Islet precursor cell (in vitro differentiated cells): ENCODE measurements around the gene NFIA.

Source experiments
- DNase-seq: peaks from one replicate; pipeline ENCODE4 v3.0.0-alpha.2; 2018

NFIA gene

DNA sequence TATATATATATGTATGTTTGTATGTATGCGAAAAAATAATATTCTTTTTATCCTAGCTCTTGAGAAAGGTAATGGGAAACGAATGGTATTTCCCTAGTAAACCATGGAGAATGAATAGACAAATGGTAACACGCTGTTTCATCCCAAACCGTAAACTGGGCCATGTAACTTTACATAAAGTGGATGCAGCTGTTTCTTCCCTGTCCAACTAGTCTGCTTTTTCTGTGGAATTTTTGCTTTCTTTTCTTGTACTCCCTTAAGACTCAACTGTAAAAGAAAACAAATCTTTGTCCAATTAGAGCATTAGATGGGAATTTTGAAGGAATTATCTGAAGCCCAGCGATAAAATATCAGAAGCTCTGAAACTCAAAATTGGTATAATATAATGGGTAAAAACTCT lies 198.1 kb downstream of the NFIA start:
- no peak for DNase-seq

DNA sequence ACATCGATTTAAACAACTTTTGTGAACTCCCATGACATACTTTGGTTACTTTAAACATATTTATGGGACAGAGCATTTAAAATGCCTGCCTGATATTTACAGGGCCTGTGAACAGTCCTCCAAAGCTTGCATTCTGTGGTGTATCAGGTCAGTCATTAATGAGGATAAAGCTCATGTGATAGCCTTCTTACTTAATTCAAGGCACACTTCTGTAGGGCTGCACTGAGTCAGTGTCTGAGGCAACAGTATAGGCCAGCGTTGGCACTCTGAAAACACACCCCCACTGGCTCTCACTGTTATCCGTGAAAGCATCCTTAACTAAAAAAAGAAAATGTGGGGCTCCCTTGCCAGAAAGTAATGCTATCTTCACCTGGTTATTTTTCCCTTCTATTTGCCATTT lies 200.0 kb downstream of the NFIA start:
- DNase-seq = no peak

GRCh38 chr1:61284248-61284854 lies 202.0 kb downstream of the NFIA start:
- no peak for DNase-seq

DNA sequence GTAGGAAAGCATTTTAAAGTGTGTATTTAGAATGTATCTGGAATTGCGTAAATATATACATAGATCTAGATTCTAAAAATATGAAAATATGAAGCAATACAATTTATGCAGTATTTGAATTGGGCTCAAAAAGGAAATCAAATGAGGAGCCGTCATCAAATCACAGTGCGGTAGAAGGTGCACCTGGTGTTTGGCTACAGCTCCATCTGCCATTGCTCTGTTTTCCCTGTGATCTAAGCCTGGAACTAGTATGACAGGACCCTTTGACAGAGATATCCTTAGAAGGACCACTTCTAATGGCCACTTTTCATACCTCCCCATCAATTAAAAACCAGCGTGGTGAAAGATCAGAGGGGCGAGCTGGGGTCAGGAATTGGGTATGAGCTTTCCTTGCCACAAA lies 202.6 kb downstream of the NFIA start:
- no peak for DNase-seq

DNA sequence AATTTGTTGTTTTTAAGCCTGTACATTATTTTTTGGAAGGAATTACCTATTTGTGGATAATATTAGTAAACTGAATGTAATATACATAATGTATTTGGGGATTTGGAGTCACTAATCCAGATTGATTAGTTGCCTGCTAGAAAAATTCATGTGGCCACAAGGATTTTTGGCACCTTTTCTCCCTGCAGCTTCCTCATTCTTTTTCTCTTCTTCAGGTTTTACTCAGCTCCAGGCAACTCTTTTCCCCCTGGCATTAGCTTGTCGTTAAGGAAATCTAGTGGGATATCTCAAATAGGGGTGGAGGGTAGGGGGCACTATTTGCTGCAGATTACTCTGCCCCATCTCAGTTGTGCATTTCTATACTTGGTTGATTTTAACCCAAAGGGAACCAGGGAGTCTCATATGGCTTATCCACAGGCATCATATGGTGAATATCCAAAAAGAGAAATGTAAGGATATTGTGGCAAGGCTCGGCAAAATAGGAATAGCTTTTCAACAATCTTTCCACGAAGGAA lies 203.1 kb downstream of the NFIA start:
- DNase-seq = no peak

GRCh38 chr1:61287014-61287413 lies 204.7 kb downstream of the NFIA start:
- DNase-seq = no peak

DNA sequence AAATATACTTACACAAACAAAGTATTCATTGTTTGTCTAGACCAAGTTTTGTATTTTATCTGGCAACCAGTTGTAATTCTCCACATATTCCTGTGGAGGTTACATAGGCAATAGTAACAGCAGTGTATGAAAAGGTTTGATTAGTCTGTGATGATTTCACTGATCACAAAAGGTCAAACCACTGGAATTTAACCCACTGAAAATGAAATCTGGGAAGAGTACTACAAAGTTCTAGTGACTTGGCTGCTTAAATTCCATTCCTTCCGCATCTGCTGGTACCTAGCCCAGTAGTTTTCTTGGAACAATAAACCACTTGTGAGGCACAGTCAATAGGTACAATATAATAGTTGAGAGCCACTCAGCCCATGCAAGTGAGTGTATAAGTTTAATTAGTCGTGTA lies 205.4 kb downstream of the NFIA start:
- DNase-seq = no peak

DNA sequence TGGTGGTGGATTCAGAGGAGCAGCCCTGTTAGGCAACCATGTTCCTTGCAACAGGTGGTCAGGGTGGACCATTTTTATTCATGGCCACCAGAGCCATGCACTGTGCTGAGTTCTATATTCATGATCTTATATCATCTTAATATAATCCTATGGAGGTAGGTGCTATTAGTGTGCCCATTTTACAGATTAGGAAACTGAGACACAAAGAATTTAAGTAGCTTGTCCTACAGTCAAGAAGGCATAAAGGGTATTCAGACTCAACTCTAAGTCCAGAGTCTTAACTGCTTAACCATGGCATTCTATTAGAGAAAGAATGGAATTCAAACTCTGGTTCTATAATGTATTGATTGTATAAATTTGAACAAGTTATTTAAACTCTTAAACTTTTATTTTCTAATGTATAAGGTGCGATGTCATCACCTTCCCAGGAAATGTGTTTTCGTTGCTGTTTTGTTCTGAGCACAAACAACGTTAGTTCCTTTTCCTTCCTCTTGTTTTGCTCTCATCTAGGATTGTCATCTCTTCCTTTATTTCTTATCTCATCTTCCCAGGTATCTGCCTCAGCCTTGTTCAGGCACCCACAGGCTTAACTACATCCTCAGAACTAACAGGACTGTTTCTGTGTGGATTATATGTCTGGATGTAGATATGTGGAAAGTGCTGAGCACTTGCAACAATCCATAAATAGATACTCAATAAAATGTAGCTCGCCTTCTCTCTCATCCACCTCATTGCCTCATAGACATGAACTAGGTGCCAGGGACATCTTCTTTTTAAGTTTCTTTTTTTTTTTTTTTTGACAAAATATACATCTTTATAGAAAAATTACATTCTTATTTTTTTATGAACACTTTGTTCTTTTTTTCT lies 207.1 kb downstream of the NFIA start:
- no peak for DNase-seq

DNA sequence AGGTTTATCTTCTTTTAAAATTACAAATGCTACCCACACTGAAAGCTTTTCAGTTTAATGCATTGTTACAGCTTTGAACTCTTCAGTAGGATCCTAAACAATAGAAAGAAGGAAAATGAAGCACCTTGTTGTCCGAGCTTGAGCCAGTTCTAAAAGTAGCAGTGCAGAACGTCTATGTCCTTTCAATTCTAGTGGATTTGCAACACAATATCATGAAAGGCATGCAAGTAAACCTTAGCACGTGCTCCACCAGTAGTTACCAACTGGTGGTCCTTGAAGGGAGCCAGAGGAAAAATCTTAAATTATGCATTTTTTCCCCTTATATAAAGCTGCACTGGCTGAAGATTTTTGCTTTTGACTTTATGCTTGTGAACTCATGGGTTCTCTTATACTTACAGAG lies 208.2 kb downstream of the NFIA start:
- DNase-seq = no peak

GRCh38 chr1:61293197-61293596 lies 210.8 kb downstream of the NFIA start:
- no peak for DNase-seq

DNA sequence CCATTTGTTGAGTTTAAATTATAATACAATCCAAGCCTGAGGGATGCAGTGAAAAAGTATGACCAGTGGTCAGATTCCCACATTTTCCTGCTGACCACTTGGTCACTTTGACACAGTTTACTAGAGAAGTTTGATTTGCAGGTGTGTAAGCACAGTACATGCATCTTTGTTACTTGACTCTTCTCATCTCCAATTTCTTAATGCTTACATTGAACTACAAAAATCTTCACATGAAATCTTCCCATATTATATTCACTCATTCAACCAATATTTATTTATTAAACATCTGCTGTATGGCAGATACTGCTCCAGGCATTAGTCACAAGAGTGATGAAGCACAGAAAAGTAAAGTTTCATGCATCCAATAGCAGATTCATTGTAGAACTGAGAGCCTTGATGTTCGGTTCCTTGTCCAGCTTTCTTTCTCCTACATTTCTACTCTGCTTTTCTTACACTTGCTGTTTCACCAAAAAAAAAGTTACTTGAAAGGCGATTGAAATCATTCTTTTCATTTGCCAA lies 211.7 kb downstream of the NFIA start:
- no peak for DNase-seq

DNA sequence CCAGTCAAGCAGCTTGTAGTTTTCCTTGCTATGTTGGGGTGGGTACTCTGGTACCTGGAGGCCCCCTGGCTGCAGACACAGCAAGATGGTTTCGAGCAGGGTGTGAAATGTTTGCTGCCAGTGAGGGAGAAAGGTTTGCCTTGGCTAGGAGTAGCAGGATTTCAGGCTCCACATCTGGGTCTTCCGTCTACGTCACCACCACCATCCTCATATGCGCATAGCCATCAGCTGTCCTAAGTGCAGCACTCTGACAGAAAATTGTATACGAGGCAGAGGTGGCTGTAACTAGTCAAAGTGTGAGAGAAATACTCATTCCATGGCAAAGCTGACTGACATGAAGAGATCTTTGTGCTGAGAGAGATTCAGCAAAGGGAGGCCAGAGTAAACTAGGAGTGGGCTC lies 212.6 kb downstream of the NFIA start:
- no peak for DNase-seq

- DNase-seq = no peak
Measured at GRCh38 chr1:61295818-61296537, 213.6 kb downstream of the NFIA start.

GRCh38 chr1:61297887-61298286 lies 215.5 kb downstream of the NFIA start:
- no peak for DNase-seq

DNA sequence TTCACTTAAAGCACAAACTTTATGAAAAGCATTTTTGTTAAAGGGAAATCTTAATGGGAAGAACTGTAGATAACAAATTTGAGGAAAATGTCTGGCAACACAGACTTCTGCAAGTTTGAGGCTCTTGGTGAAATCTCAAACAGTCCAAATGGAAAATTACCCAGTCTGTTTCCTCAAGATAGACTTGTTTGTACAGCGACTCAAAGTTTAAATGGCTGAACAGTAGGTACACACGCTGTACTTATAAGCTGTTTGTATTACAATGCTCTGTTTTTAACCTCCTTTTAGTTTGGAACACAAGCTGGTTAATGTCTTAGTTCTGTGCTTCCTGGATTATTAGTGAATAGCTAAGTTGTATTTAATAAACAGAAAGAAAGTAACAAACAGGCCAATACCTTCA lies 217.1 kb downstream of the NFIA start:
- no peak for DNase-seq

GRCh38 chr1:61300899-61301298 lies 218.5 kb downstream of the NFIA start:
- DNase-seq = no peak

DNA sequence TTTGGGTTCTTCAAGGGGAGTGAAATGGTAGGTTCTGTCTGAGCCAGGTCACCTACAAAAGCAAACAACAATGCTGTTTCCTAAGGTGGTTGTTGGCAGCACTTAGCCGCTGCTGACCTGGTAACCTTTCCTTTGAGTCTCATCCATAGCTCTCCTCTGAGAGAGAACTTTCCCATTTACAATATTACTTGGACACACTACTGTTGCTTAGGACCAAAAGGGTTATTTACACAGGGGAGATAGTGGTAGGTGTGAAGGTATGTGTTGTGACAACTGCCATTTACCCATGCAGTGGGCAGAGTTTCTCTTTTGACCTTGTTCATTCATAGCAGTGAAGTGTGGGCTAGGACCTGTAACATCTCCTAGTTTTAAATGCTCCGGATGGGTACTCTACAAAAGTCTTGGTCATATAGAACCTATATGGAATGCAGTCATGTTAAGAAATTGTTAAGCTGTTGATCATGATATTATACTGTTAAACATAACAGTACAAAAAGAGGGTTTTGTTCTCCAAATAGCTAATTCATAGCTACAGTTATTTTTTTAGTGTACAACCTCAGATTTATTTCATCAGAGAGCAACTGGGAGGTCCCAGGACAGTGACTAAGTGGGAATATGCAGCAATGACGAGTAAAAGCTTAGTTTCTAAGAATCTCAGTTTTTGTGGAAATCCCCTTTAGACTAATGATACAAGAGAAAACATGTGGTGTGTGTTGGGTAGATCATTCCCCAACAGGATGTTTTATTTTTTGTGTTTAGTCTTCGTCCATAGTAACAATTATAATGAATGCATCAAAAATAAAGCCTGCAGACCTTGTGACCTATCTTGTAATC lies 219.7 kb downstream of the NFIA start:
- DNase-seq = no peak

- DNase-seq = no peak
Measured at GRCh38 chr1:61307422-61308142, 225.2 kb downstream of the NFIA start.

DNA sequence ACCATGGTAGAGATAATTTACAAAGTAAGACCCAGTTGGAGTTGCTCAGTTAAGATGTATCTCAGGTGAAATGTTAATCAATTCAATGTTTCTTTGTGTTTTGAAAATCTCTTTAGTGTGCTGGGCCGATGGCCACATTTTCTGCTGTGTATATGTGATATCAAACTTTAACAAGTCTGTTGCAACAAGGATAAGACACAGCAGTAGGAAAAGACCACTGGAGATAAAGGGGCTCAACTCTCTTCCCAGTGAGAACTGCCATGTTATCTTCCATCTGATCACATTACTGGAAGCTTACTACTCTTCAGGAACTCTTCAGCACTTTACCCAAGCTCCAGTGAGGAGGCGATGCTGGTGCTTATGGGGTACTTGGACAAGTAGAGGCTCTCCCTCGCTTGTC lies 227.7 kb downstream of the NFIA start:
- DNase-seq = no peak

GRCh38 chr1:61310538-61310937 lies 228.2 kb downstream of the NFIA start:
- DNase-seq = no peak

DNA sequence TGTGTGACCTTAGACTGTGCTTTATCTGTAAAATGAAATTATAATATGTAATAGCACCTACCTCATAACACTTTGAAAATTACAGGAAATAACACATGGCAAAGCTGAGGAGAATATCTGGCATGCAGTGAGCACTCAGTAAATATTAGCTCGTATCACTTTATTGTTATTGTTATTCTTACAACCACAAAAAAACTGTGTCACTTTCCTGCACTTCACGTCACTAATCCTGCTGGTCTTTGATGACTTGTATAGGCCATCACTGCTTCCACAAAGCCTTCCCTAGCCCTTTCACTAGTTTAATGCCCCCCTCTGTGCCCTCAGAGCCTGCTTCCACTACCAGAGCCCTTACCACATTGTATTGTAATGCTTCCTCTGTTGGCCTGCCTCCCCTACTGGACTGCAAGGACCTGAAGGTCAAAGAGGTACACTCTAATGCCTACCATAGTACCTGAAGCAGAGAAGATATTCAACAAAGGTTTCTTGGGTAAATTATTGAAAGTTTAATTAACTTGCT lies 231.6 kb downstream of the NFIA start:
- no peak for DNase-seq

- DNase-seq = no peak
Measured at GRCh38 chr1:61315011-61315410, 232.7 kb downstream of the NFIA start.
